Activated CD4-positive, alpha-beta T cell treated with anti-CD3 and anti-CD28 coated beads for 48 hours (primary cell): Measurements from ENCODE around the gene DCLRE1C.
"Not testable (repeated sequence)": the region's sequence is repeated elsewhere in the genome, so short reads cannot be mapped to it uniquely, and the experiment has no call there.

Experiments
- DNase-seq: peaks from one replicate; pipeline ENCODE4 v3.0.0-alpha.2; 2020

Gene DCLRE1C

DNA sequence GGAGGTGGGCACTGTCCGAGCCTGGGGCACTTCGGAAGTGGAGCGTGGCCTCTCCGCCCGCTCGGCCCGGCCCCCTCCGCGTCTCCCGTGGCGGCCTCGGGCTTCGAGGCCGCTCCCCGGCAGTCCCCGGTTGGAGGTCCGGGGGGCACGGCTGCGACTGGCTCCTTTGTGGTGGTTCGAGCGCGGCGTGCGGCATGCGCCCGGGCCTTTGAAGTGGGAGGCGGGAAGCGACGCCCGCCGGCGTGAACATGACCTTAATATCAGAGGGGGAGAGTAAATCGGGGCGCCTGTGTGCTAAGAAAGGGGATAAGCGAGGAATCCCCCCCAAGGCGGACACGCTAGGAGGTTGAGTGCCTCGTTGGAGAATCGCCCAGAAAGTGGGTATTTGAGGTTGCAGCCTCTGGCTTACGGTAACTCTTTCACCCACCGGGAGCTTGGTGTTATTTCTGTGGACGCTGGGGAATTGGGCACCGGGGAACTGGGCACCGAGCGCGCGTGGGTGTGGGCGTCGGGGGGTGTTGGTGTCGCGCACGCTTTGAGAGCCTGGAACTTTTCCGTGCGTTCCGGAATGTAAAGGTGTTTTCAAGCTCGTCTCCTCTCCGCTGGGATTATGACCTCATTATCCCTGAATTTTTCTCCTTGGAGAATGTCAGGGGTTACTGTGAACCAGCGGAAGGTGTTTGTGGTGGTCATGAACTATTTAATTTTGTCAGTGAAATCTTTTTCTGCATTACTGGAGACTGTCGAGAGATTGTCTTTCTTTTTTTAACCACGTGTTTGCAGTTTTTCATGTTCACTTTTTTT, 74.6 kb downstream of the DCLRE1C start:
- peak; percentile 59 for DNase-seq

DNA sequence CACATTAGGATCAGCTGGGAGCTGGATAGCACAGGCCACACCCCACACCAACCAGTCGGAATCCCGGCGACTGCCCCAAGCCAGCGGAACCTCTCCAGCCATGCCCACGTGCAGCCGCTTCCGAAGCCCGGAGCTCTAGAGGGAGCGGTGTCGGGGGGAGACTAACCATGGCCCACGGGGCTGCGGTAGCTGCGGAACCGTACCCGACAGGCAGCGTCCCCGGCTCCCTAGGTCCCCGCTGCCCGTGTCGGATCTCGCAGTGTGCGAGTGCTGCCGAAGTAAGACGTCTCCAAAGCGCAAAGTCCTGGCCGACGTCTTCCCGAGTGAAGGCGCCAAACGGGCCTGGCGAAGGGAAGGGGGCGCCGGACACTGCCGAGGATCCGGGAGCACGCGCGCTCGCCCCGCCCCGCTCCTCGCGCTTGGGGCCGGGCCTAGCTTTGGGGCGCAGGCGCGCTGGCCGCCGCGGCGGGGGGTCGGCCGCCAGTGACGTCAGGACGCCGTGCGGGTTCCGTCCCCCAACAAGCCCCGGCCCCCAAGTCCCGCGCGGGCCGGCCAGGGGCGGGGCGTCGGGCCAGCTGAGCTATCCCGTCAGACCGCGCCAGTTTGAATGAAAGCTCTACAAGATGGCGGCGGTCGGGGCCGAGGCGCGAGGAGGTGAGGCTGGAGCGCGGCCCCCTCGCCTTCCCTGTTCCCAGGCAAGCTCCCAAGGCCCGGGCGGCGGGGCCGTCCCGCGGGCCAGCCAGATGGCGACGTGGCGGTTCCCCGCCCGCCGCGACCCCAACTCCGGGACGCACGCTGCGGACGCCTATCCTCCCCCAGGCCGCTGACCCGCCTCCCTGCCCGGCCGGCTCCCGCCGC, 75.4 kb downstream of the DCLRE1C start, which contains the start of gene SUV39H2:
Gene SUV39H2 (plus strand): TSS at position 601 of the 858 bp plus-strand sequence. CDS start 23 bp downstream, at position 624.
- DNase-seq, result peak; percentile 96

DNA sequence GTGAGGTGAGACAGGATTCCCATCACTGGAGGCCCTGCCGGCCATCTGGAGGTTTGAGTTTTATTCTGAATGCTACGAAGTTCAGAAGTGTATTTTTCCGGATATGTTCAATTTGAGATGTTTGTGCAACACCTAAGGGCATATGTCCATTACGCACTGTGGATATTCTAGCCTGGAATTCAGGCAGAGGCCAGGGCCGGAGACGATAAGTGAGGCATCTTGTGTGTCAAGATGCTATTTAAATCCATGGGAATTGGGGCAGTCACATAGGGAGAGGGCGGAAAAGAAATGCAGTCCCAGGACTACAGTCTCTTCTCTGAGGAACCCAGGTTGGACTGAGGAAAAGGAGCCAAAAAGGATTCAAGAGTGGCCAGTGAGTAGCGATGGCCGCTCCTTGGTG, 77.1 kb downstream of the DCLRE1C start:
- DNase-seq, result no peak

DNA sequence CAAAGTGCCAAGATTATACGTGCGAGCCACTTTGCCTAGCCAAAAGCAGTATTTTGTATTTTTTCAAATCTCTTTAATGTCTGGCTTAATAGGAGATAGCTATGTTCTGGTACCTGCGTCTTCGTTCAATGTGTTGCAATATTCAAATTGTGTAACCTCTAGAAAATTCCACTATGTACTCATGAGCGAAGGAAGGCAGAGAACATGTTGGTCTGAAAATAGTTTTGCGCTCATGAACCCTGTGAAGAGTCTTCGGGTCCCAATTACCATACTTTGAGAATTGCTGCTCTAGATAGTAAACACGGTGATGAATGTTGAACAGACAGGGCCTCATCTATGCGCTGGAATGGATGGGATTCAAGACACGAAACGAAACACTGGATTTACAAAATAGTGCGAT, 78.0 kb downstream of the DCLRE1C start:
- no peak for DNase-seq

DNA sequence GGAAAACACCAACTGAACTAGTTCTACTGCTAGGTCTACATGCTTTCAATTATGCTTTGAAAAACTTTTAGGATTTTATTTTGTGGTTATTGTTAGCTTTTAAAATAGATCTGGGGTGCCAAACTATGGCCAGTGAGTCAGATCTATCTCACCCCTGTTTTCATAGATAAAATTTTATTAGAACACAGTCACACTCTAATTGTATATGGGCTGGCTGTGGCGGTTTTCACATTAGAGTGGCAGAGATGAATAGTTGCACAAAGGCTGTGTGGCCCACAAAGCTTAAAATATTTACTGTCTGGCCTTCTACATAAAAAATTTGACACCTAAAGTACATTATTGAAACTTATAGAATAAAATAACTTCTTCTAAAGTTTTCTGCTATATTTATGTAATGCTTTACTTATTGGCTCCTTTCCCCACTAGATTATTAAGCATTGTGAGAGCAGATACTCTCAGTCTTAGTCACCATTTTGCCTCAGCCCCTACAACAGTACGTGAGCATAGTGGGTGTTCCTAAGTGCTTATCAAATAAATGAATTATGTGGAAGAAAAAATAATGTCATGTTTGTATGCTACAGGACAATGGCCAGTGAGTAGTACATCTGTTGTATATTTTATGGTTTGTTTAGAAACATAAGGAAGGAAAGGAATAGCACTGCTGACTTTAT, 80.7 kb downstream of the DCLRE1C start:
- no peak for DNase-seq

DNA sequence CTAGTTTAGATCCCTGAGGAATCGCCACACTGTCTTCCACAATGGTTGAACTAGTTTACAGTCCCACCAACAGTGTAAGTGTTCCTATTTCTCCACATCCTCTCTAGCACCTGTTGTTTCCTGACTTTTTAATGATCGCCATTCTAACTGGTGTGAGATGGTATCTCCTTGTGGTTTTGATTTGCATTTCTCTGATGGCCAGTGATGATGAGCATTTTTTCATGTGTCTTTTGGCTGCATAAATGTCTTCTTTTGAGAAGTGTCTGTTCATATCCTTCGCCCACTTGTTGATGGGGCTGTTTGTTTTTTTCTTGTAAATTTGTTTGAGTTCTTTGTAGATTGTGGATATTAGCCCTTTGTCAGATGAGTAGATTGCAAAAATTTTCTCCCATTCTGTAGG, 89.0 kb downstream of the DCLRE1C start:
- not testable (repeated sequence) for DNase-seq

DNA sequence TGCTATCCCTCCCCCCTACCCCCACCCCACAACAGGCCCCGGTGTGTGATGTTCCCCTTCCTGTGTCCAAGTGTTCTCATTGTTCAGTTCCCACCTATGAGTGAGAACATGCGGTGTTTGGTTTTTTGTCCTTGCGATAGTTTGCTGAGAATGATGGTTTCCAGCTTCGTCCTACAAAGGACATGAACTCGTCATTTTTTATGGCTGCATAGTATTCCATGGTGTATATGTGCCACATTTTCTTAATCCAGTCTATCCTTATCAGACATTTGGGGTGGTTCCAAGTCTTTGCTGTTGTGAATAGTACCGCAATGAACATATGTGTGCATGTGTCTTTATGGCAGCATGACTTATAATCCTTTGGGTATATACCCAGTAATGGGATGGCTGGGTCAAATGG, 89.4 kb downstream of the DCLRE1C start:
- DNase-seq, result not testable (repeated sequence)

DNA sequence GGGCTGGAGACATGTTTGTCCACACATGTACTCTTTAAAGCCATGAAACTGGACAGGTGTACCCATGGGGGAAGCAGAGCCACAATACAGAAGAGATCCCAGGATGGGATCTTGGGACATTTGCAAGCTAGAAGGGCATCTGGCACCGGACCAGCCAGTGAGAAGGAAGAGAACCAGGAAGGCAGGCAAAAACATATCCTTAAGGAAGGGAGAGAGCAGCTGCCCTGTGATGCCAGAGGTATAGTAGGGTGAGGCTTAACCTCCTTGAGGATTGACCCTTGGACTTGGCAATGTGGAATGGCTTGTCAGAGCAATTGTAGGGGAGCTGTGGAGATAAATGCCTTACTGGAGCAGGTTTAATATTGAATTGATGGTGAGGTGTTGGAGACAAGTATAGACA, 93.1 kb downstream of the DCLRE1C start:
- no peak for DNase-seq

DNA sequence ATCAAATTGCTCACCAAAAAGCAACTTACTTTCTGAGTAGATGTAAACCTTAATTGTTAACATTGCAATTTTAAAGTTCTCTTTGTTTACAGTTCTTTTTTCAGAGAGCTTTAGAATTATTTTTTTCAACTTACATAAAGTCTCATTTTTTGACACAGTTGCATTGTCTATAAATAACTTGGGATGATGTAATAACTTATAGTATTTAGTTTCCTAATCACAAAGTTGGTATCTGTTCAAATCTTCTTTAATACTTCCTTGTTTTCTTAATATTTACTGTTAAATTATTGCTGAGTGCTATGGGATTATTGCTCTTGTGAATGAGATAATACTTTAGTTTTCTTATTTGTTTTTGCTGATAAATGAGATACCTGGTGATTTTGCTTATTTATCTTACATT, 94.1 kb downstream of the DCLRE1C start:
- no peak for DNase-seq

DNA sequence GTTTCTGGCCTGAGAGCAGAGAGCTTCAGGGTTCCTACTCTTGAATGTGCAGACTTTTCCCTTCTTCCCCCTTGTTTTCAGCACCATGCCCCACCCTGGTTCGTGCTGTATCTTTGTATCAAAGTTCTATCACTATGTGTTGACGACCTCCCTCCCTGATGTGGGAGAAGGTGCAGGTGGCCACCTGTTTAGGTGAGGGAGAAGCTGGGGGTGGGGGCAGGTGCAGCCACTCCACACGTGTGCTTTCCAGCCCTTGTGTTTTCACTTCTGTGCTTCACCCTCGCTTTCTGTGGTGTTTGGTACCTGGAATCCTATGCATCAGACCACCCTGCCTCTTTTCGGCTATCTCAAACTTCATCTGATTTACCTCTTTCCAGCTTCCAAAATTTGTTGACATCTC, 94.9 kb downstream of the DCLRE1C start:
- no peak for DNase-seq

DNA sequence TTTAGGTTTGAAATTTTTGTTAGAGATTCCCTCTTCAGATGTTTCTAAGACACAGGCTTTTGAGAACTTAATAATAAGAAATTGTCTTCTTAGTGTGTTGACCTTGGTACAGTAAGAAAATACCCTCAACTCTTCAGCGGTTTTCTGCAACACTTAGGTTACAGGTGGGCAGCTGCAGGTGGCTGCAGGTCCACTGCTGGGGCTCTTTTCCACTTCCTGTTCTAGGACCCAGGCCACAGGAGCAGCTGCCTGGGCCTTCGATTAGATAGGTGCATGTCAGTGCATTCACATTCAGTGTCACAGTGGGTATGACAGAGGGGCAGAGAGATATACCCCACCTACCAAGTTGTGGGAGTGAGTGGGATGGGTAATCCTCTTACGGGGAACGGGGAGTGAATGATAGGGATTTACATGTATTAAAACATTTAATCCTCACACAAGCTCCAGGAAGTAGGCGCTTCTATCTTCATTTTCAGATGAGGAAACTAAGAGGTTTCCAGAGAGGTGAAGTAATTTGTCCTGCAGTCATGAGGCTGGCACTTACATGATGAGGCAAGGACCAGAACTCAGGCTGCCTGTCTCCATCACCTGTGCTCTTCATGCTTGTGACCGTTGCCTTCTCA, 95.4 kb downstream of the DCLRE1C start:
- DNase-seq, result no peak

DNA sequence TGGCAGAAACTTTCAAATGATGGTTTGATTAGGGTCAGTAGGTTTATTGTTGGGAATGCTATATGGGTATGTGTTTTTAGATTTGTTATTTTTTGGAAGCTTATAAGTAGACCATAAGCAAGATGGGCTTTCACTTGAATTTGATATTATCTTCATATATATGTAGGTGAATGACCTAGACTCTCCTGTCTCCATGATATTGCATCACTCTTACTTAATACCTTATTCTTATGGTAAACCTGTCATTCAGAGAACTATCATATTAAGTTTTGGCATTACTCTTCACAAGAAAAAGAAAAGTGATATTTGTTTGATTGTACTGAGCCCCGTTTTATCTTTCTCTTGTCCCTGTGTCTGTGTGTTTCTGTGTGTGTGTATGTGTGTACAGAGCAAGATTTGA, 98.4 kb downstream of the DCLRE1C start:
- no peak for DNase-seq

DNA sequence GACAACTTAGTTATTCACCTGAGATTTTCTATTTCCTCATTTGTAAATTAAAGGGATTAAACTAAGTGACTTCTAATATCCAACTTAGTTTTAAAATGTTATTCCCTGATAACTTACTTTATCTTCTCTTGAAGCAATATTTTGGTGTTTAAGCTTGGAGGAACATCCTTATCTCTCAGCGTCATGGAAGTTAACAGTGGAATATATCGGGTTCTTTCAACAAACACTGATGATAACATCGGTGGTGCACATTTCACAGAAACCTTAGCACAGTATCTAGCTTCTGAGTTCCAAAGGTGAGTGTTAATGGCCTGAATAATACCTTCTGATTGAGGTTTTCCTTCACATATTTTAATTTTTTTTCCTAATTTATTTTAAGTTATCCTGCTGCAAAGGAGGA, 101.7 kb downstream of the DCLRE1C start:
- no peak for DNase-seq
